ENCODE measurements around the gene GRK2. TPM values are rescaled to one million over a fixed set of nuclear protein-coding genes. Genes with fewer than 3 reads are reported as not detected.

GRK2 gene
- total and polyA plus RNA-seq, 2 of the 8 experiments (the other 6 are each of a cell fraction or from before 2014, with no cell fraction given): 47.3 to 49.7 TPM

GRCh38 chr11:67302571-67303131 is 36.4 kb downstream of the GRK2 start (continued):
- TF ChIP-seq CEBPB (IDR thresholded peaks at IDR 0.05; ENCODE audit: low read depth, low read length): peak; percentile 67
- TF ChIP-seq BCL11A (IDR thresholded peaks at IDR 0.05; ENCODE audit: low read depth in 2 of 2, low read length in 2 of 2): no peak
- 0 out of 2 replicates have a peak, but pooled peaks have one; percentile 36 for TF ChIP-seq ATF3 (IDR thresholded peaks at IDR 0.05; ENCODE audit: insufficient read depth, low read depth, low read length)
- peak; percentile 38 for TF ChIP-seq SAP30 (IDR thresholded peaks at IDR 0.05; ENCODE audit: insufficient read depth, insufficient replicate concordance, low read length)
- no peak for TF ChIP-seq EGR1 (IDR thresholded peaks at IDR 0.05; ENCODE audit: borderline replicate concordance, low read depth, low read length)

All from H1 (cell line).